Activated CD8-positive, alpha-beta memory T cell treated with anti-CD3 and anti-CD28 coated beads, Interleukin-2, amount 50 U/mL, for 1 hour (primary cell): ENCODE results near the gene ITGB7.

Source experiments
- DNase-seq: peaks from one replicate; pipeline ENCODE4 v3.0.0-alpha.2; 2020; ENCODE audit errors: extremely low read depth

Gene ITGB7

DNA sequence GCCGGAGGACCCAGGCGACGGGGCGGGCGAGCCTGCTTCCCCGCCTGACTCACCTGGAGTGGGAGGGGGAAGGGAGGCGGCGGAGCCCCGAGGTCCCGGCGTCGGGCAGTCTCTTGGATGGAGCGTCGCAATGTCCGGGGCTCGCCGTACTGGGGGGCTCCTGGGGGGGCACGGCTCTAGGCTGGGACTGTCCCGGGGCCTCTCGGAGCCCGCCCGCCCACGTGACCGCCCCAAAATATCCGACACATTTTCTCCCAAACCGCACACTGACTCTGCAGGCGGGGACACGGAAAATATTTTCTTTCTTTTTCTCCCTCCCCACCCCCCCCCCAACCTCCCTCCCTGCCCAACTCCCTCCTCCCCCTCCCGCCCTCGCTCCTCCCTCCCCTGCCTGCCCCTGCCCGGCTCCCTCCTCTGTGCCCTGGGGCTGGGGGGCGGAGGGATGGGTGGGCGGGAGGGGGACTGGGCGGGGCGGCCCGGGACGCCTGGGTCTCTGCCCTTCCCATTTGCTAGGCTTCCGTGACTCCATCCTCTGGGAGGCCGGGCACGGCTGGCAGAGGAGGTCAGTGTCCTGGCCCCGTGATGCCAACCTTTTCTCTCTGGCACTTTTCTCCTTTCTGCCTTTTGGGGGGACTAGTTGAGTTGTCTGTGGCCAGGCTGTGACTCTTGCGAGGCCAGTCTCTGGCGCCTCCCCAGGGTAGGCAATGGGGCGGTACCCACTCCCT, 25.0 kb upstream of the ITGB7 start, which contains the start of gene RARG:
Gene RARG (minus strand): TSS at position 289 of the 725 bp plus-strand sequence. CDS start 4,664 bp downstream, outside the sequence.
- DNase-seq: no peak

DNA sequence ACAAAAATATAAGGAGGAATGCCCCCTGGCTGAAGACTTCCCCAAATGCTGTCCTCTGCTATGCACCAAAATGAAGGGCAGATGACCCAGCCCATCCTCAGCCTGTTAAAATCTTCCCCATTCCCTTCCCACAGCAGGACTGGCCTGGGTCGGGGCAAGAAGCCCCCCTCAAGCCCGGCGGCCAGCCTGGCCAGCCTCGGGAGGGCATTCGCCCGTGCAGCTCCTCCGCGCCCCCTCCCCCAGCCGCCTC, 24.5 kb upstream of the ITGB7 start:
- no peak for DNase-seq

DNA sequence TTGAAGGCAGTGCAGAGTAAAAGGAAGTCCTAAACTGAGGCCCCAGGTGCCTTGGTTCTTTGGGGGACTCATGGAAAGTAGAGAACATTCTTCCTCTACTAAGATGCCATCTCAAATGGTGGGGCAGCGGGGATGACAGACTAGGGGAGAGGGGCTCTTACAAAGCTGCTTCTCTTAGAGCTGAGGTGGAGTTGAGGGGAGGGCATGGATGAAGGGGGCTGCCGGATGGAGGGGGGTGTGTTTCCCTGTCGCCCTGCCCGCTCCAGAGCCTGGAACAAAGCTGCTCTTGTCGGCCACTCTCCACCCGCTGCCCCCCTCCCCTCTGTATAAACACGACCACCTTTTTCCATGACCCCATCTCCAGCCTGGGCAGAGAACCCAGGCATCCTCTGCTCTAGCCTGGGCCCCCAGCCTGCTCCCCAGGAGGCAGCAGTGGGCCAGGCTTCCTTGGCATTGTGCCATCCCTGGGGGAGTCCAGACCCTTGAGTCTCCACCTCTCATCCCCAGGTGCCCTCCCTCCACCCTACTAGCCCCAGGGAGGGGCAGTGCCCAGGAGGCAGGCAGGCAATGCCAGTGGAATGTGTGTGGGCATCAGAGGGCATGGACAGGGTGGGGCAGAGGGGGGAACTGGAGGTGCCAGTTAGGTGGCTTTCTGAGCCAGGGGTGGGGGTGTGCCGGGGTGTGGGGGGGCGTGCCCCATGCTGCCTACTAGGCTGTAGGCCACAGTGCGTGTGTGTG, 23.2 kb upstream of the ITGB7 start:
- DNase-seq: no peak

DNA sequence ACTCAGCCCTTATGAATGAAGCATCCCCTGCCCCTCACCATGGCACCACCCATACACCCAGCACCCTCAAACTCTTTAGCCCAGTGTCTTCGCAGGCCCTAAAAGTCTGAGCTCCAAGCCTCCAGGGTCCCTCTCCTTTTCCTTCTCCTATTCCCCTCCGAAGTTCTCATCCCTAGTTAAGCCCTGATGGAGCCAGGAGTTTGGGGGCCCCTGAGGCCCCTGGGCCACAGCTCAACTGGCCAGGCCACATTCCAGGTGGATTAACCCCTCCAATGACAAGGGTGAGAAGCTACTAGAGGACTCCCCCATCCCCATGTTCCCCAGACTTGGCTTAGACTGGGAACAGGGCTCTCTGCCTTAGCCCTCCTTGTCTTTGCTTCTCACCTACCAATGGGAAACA, 22.4 kb upstream of the ITGB7 start:
- no peak for DNase-seq

DNA sequence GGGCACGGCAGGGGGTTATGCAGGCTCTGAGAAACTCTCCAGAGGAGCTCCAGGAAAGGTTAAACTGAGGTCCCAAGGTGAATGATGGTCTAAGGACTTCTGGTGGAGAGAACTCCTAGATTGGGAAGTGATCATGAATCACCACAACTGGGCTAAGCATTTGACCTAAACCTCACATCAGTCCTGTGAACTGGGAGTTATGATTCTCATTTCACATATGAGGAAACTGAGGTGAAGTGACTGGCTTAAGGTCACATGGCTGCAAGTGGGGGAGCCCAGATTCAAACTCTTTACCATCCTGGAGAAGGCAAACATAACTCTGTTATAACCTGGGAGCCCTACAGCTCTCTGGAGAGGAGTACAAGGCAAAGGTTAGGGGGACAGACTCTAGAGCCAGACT, 20.8 kb upstream of the ITGB7 start:
- no peak for DNase-seq

DNA sequence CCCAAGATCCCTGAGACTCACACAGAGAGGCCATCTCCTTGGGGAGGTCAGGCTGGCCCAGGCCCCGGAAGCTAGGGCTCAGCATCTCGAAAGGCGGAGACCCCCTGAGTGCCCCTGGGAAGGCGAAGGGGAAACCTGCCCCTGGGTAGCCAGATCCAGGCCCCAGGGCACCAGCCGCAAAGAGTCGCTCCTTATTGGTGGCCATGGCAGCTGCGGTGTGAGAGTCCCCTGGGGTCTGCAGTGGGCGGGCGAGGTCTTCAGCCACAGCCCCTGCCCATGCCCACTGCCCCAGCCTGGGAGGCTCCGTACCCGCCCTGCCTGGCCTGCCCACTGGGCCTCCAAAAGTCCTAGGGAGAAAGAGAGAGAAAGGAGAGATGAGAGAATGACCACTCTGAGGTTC, 20.3 kb upstream of the ITGB7 start:
- no peak for DNase-seq

DNA sequence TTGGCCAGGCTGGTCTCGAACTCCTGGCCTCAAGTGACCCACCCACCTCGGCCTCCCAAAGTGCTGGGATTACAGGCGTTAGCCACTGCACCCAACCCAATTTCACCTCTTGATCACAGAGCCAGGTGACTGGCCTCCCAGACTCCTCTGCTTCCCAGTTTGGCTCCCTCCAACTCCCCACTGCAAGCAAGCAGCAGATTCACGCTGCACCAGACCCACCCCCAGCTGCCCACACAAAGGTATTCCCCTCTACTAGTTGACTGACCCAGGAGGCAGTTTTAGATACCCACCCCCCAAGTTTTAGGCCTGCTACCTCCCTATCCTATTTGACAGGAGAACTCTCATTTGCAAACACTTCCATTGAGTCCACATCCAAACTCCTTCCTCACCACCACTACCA, 19.8 kb upstream of the ITGB7 start:
- no peak for DNase-seq

DNA sequence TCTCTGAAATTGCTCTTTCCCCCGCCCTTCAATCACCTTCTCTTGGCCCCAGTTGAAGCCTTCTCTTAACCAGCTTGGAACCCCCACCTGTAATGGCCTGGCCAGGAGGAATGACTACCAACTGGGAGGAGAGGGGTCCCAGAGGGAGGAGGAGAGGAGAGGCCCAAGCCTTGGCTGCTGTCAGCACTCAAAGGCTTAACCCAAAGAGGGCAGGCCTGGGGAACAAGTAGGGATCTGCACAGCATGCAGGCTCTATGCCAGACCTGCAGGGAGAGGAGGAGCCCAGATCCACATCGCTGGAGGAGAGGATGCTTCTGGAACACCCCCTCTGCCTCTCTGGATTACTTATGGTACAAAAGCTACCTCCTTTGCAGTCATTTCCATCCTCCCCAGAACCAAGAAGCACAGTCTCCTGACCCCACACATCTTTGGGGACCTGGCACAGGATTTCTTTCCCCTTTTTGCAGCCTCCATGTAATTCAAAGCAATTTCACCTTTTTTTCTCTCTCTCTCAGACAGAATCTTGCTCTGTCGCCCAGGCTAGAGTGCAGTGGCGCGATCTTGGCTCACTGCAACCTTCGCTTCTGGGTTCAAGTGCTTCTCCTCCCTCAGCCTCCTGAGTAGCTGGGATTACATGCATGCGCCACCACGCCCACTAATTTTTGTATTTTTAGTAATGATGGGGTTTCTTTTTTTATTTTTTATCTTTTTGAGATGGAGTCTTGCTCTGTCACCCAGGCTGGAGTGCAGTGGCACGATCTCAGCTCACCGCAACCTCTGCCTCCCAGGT, 18.8 kb upstream of the ITGB7 start:
- no peak for DNase-seq

GRCh38 chr12:53224897-53225634, 18.0 kb upstream of the ITGB7 start:
- DNase-seq: no peak

DNA sequence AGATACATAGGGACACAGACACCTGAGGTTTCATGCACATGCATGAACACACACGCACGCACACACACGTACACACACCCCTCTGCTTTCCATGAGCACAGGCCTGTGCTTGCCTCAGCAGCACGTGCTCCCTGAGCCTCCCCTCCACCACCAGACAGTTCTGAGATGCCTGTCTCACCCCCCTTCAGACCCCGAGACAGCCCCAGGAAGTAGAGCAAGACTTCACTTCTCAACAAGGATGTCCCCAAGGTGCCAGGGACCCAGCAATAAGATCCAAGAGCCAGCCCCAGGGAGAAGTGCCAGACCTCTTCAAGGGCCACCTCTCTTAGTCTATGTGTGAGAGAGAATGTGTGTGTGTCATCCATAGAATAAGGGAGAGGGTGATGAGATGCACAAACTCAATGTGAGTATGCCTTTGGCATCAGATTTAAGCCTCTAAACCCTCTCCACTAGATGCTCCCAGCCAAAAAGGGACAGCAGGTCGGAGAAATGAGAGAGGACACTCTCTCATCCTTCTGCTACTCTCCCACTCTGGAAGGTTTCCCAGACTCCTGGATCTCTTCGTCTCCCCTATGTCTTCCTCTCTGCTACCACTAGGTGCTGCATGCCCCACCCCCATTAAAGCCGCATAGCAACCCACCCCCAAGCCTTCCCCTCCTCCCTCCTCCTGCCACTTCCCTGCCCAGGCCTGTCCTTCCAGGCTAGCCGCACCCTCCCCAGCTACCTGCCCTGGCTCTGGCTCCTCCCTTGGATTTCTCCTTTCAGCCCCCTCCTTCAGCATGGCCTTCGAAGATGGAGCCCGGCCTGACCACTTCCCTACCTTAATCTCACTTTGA, 17.2 kb upstream of the ITGB7 start:
- DNase-seq: no peak

GRCh38 chr12:53223389-53224060, 16.5 kb upstream of the ITGB7 start:
- no peak for DNase-seq

GRCh38 chr12:53222806-53223261, 15.8 kb upstream of the ITGB7 start:
- DNase-seq: no peak

DNA sequence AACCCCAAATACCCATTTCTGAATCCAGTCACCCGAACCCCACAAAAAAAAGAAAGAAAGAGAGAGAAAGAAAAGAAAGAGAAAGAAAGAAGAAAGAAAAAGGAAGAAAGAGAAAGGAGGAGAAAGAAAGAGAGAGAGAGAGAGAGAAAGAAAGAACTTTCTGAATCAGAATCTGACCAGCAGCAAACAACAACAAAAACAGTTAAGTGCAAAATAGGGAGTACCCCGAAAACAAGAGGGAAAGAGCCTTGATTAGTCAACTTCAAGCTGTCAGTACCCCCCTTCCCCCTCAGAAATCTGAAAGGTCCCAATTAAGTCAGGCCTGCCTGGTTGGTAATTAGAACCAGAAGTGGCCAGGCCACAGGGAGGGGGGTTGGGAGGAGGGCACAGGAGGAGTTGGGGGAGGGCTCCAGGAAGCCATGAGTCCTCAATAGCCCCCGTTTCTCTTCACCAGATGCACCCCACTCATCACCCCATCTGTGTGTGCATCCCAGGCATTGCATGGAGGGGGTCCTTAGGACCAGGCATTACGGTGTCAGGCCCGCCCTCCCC, 15.2 kb upstream of the ITGB7 start:
- no peak for DNase-seq

DNA sequence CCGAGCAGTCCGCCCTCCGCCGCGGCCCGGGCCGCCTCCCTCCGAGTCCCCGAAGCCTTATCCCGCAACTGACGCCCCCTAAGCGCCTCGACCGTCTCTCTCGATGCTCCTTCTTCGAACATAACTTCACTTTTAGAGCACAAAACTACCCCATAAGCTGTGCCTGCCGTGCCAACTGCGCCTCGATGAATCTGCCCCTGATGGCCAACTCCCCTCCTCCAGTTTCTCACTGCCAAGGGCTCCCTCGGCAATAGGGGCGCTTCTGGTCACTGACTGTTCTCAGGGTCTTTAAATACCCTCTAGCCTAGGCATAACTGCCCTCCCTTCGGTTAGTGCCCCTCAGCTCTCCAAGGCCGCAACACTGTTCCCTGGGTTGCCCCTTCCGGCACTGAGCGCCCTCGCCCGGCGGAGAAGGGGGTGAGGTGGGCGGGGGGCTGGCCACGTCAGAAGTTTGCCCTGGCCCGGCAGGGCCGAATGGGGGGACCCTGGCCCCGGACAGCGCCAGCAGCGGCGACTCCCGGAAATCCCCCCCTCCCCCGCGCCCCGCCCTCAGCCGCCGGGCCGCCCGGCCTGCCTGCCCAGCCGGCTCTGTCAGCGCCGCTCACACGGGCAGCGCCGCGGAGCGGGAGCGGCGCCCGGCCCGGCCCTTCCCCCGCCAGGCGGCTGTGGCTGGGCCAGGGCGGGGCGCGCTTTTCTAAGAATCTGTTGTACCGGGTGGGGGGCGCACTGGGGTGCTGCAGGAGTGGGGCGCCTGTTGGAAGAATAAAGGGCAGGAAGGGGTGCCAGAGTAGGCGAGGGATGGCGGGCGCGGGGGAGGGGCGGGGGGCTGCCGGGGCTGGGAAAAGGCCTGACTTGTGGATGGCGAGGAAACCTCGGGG, 14.4 kb upstream of the ITGB7 start:
- no peak for DNase-seq

DNA sequence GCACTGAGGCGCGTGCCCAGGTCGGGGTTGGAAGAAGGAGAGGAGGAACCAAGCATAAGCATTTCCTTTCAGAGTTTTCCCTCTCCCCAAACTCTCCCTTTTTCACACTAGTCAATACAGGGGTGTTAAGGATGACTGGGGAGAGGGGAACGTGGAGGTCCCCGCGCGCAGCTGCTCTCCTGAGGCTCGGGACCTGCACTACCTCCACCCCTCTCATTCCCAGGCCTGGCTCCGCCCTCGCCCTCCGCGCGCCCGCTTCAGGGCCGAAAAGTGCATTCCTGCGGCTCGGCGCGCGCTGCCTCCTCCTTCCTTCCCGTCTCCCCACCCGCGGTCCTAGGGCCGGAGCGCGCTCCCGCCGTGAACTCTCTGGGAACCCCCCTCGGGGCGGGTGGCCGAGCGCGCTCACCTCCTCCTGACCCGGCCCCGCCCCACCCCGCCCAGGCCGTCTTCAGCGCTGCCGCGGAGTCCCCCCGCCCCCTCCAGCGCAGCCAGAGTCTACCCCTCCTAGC, 13.7 kb upstream of the ITGB7 start:
- DNase-seq: no peak

DNA sequence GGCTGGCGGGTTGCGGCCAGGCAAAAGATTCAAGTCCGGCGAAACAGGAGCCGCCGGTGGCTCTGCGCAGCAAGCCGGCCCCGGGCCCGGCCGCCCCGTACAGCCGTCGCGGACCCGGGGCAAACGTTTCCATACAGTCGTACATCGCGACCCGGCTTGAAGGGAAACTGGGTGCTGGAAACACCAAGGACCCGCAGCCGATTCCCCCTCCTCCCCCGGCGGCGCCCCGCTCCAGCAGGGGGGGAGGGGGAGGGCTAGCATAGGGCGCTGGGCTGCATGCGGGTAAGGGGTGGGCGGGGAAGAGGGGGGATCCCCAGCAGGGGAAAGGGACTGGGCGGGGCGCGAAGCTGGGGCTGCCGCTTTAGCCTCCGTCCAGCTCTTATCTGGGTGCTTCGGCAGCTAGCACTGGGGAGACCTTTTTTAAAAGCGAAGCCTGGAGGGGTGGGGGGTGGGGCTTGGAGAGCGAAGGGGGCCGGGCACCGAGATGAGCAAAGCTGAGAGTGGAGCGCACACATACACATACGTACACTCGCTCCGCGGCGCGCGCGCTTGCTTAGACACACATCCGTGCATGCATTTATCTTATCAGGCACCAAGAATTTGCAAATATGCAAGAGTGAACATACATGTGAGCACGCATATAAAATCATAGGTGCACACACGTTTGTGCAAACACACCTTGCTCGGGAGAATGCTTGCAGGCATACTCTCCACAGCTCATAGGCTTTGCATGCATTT, 13.1 kb upstream of the ITGB7 start:
- no peak for DNase-seq

GRCh38 chr12:53219292-53219955, 12.4 kb upstream of the ITGB7 start:
- no peak for DNase-seq
